GM21717 (cell line): ENCODE results near the gene CDHR2.

Source experiments
- ATAC-seq: cut with Tn5 transposase; IDR thresholded peaks from one replicate; pipeline ENCODE4 v1.9.1; 2021; ENCODE audit warnings: mild to moderate bottlenecking, moderate library complexity; ENCODE audit not compliant: unreplicated experiment

Gene CDHR2

DNA sequence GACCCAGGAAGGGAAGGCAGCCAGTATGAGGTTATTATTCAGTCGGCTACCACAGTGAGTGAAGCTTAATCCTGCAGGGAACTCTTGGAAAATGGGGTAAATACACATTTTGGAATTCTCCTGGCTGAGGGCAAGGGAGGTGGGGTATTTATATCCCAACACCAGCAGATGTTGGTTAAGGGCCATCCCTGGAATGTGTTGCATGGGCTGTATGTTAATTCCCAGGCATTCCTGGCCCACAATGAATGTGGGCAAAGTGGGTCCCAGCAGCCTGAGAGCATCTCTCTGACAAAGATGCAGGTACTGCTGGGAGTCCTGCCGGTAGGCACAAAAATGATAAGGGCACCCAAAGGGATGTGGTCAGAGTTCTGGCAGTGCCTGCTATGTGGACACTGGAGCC lies 63.7 kb downstream of the CDHR2 start:
- ATAC-seq = no peak

DNA sequence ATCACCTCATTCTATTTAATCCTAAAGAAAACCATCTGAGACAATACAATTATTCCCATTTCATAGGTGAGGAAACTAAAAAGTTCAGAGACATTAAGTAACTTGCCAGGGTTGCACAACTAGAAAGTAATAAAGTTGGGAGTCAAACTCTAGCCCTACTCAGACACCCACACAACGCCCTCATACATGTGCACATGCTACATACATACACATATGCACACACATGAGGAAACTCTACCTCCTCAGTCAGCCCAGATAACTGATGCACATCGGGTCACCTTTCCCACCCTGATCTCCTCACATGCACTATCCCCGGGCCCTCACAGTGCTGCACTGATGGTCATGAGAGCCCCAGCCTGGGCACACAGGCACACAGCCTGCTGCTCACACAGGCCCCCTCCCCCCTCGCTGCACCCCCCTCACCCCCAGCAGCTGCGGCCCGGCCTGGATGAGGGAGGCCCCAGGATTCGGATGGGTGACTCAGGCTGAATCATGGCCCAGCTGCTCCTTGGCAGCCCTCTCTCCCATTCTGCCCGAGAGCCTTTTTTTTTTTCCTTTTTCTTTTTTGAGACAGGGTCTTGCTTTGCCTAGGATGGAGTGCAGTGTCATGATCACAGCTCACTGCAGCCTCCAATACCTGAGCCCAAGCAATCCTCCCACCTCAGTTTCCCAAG lies 65.8 kb downstream of the CDHR2 start:
- no peak for ATAC-seq

DNA sequence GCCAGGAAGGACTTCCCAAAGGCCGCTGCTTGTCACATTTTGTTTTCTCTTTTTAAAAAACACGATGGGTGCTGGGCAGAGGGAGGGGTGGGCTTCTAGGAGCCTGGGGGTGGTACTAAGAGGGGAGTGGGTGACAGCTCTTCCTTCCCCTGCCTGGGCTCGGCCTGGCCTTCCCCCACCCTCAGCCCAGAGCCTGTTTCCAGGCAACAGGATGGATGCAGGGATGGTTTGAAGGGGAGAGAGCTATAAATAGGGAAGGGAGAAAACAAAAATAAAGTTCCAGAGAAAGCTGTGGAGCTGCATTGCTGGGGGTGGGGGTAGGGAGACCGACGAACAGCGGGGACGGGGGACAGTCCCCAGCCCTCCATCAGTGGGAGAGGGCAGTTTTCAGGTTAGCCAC lies 67.4 kb downstream of the CDHR2 start:
- ATAC-seq = no peak

DNA sequence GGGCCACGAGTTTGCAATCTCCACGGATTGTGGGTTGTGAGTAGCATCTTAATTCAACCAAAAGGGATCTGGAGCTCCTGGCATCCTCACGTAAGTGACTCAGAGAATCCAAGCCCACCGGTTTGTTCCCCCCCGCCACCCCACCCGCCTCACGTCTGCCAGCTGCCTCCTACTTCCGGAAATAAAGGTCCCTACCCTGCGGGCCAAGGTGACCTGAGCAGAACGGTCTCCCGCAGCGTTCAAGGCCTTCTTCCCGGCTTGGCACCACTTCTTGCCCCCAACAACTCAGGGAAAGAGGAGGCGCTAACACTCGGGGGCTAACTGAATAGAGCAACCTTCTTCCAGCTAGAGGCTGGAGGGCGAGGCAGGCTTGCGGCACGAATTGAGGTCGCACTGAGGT lies 69.6 kb downstream of the CDHR2 start:
- no peak for ATAC-seq

DNA sequence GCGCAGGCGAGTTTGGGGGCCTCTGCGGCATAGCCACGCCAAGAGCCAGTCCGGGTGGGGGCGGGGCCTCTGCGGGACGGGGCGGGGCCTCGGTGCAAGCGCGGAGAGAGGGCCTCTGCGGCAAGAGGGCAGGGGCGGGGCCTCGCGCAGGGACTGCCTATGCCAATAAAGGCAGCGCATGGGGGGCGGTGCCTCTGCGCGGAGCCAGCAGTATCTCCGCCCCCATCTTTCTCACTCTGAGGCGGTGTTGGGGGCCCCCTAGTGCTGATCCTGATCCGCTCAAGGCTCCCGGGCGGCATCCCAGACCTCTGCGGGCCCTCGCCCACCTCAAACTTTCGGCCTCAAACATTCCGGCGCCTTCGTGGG lies 70.0 kb downstream of the CDHR2 start:
- ATAC-seq = peak; percentile 65

DNA sequence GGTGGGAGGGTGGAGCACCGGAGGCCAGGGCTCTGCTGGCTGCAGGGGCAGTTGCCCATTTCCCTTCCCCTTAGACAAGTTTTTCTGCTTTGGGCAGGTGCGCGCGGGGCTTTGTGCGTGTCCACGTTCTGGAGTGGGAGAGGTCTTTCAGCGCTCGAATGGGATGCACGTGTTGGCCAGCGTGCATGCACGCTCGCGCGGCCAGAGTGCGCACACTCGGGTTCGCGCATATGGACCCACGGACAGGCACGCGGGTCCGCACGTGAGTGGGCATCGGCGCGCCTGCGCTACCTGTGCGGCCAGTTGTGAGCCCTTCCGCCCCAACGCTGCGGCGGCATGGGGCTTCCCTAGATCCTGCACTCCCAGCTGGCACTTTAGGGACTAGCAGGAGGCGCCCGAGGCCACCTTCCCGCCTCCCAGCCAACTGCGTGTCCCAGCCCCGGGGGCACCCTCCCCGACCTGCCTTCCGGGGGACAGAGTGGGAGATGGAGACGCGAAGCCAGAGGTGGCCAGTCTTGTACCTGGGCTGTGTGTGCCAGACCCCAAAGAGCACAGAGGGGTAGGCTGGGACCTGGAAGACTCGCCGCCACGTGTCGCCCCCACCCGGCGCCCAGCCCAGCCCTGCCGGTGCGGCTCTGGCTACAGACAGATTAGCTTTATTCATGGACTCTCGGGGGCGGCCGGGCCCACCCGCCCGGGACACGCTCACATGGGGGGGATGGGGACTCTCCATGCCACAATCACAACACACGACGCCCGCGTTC lies 70.6 kb downstream of the CDHR2 start:
- no peak for ATAC-seq

DNA sequence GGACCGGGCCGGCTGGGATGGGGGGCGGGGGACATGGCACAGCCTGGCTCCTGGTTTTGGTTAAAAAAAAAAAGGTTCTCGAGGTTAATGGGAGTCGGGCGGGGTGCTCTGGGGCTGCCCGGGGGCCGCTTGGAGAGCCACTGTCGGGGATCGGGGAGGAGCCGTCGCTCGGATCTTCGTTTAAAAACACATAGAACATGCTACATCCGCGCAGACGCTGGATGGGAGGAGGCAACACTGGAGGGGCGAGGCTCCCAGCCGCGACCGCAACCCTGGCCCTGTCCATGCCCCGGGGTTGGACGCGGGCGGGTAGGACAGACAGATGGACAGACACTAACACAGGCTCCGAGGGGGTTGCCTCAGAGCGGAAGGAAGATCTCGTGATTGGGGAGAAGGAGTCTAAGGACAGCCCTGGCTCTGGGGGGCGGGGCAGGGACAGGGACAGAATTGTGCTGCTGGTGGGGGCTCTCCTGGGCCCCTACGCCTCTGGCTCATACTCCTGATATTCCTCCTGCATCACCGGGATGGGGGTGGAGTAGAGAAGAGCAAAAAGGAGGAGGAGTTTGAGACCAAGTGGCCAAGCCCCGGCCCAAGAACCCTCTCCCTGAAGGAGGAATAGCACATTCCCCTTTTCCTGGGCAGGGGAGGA lies 71.3 kb downstream of the CDHR2 start:
- ATAC-seq = no peak

DNA sequence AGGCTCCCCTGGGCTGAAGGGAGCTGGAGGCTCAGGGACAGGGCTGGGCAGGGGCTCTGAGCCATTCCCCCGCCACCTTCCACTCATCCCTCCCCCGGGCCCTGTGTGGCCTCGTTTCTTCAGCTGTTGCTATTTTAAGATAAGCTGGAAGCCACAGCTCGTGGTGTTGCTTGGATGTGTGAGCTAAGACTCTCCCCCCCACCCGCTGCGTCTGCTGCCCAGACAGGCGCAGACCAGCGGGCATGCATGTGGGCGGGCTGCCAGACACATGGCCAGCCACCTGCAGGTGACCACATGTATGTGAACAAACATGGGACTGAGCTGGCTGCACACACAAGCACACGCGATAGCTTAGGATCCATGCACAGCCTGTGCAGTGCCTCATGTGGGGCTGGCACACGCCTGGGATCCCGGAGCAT lies 72.5 kb downstream of the CDHR2 start:
- no peak for ATAC-seq

DNA sequence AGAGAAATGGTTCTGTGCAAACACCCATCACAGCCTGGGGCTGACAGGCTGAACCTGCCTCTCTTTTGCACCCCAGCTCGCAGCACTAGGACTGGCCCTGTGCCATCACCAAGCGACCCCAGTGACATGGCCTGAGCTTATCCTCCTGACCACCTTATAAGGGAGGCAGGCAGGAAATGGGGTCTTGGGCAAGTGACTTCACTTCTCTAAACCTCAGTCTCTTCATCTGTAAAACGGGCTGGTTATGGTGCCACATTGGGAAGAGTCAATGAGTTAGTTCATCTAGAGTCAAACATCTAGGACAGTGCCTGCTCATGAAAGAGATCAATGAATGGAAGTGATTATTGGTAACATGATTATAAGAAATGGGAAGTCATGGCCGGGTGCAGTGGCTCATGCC lies 75.0 kb downstream of the CDHR2 start:
- ATAC-seq = no peak

DNA sequence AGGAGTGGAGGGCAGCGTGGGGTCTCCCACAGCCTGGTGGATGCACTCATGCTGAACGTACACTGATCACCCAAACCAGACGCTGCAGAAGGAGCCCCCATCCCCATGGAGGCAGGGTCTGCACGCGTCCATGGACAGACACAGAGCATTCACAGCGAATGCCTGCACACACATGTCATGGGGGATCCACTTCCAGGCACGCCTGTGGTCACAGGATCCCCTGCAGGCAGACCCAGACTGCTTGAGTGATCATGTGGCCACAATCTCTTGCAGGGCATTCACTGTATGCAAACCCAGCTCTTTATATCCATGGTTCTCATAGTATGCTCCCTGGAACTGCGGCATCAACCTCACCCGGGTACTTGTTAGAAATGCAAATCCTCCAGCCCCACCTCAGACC lies 75.8 kb downstream of the CDHR2 start:
- no peak for ATAC-seq

DNA sequence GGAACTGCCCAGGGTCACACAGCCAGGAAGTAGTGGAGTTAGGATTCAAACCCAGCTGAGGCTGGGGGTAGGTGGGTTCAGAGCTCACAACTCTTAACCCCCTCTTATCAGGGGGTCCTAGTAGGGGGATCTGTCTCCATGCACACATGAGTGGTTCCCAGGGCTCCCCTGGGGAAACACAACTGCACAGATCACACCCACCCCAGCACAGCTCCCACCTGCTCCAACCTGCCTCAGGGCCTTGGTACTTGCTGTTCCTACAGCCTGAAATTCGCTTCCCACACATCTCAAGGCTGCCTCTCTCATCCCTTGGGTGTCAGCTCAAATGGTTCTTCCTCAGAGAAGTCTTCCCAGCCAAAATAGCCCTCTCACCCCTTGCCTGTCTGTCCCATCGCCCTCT lies 76.4 kb downstream of the CDHR2 start:
- no peak for ATAC-seq

DNA sequence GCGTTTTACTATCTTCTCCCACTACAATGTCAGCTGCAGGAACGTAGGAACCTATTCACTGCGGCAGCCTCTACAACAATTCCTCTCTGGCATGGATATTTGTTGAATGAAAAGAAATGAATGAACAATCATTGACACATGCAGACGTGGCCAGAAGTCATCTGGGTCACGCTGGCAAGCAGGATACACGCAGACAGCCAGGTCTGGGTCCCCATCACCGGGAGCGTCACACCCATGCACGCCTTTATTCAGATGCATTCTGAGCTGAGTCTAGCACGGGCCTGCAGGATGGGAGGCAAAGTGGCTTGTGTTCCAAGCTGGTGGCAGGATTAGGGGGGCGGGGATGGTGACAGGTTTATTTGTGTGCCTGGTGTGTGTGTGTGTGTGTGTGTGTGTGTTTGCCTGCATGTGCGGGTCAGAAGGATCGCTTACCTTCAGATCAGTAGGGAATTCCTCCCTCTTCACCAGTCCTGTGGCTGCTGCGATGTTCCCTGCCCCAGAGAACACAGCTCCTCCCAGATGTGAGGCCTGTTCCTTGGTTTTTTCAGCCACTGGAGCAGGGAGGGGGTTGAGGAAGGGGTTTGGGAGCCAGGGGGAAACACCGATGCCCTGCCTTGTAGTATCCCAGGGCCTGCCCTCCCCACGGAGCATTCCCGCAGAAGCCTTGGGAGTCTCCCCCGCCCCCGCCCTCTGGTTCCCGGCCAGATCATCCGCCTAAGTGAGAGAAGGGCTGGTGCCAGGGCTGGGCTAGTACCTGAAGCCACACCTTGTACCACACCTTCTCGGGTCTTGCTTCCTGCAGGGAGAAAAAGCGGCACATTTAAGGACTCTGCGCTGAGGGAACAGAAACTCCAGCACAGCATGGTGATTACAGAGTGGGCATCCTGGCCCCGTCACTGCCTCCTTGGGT lies 77.1 kb downstream of the CDHR2 start:
- no peak for ATAC-seq

DNA sequence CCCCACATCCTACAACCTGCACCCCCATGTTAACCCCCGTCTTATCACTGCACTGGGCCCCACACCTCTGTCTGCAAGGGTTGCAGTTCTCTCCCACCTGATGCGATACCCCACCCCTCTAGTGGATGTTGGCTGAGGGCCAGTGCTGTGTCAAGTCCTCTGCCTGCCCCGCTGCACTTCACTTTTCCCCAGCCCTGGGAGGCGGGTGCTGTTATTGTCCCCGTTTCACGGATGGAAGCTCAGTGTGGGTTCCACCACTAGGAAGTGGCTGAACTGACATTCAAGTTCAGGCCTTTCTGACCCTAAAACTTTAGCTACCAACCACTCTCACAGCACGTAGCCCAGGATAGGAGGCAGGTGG lies 77.7 kb downstream of the CDHR2 start:
- ATAC-seq = no peak

DNA sequence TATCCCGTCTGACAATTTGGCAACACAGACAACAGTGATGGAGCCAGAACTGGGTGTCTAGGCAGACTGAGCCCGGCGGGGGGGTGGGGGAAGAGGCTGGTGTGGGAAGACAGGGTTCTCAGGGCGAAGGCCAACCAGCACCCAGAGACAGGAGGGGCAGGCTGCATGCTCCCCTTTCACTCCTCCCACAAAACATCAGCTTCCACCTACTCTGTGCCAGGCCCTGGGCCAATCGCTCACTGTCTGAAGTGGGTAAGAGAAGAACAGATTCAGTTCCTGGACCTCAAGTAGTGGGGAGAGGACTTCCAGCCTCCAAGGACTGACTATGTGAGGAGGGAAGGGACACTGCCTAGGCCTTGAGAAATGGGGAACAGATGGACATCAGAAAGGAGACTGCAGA lies 78.4 kb downstream of the CDHR2 start:
- ATAC-seq = no peak

DNA sequence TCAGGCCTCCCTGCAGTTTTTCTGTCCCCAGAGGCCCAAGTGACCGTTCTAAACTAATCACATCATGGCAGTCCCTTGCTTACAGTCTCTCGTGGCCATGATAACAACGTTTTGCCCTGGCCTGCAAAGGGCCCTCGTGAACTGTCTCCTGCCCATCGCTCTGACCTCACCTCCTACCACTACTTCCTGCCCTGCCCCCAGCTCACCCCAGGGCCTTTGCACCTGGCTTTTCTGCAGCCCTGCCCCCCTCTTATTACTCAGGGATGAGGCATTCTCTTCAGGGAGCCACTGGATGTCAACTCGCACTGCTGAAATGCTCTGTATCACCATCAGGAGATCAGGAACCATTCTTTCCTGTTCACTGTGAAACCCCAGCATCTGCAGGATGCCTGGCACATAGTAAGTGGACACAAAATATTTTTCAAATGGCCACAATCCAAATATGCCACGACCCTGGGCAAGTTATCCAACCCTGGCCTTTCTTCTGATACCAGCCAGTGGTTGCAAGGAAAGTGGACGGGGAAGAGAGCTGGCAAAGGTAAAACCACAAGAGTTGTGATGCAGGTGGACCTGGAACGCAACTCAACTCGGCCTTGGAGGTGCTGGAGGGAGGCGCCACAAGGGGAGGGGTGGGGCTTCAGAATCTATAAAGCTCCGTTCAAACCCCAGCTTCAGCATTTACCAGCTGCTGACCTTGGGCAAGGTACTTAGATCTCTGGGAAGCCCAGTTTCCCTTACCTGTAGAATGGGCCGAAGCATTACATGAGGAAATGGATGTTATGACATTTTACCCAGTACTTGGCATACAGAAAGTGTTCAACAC lies 79.5 kb downstream of the CDHR2 start:
- no peak for ATAC-seq

DNA sequence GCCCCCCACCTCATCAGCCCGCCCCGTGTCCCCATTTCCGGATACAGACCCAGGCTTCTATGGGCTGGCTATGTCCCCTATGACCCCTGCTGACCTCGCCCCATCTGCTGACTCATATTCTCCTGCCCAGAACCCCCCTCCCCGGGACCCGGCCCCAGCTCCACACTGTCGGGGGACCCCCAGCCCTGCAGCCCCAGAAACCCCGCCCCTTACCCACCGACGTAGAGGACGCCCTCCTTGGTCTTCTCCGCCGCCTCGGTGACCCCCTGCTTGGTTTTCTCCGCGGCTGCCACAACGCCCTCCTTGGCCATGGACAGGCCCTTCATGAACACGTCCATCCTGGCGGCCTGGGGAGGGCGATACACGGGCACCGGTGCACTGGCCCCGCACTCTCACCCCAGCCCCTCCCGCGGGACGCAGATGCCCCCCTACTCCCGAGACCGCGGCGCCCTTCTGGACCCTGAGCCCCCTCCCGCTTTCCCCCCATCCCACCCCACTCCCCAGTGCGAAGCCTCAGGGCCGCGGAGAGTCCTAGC lies 80.2 kb downstream of the CDHR2 start:
- ATAC-seq = no peak

DNA sequence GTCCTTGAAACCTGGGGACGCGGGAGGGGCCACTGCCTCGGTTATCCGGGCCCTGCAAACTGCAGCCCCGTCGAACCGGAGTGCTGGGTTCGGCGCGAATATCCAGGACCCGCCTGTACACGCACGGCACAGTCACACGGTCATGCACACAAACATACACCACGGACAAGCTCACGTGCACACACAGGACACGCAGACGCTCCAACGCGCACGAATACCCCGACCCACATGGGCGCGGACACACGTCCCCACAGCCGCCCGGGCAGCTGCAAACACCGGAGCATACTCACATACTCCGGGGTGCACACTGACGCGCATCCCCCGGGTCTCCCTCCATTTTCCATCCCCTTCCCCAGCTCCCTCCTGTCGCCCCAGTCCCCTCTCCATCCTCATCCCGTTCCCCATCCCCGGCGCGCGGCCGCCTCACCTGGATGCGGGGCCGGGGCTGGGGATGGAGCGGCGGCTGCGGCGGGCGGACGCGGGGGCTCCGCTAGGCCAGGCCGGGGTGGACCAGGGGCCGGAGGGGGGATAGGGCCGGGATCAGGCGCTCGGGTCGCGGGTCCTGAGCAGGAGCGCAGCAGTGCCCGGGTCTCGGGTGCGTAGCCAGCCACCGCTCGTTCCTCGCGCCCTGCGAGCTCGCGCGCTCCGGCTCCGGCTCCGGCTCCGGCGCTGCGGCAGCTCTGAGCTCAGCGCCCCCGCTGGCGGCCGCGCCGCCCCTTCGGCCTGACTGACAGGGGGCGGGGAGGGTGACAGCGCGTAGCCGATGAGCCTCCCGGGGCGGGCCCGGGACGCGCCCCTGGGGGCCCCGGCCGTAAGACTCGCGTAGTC lies 80.9 kb downstream of the CDHR2 start, which contains the start of the genes EIF4E1B and SNCB:
Gene EIF4E1B (plus strand): TSS at position 823 of the 828 bp plus-strand sequence. CDS start 12,113 bp downstream, outside the sequence.
Gene SNCB (minus strand): TSS at position 682 of the 828 bp plus-strand sequence. CDS start 880 bp downstream, outside the sequence.
- ATAC-seq = no peak

DNA sequence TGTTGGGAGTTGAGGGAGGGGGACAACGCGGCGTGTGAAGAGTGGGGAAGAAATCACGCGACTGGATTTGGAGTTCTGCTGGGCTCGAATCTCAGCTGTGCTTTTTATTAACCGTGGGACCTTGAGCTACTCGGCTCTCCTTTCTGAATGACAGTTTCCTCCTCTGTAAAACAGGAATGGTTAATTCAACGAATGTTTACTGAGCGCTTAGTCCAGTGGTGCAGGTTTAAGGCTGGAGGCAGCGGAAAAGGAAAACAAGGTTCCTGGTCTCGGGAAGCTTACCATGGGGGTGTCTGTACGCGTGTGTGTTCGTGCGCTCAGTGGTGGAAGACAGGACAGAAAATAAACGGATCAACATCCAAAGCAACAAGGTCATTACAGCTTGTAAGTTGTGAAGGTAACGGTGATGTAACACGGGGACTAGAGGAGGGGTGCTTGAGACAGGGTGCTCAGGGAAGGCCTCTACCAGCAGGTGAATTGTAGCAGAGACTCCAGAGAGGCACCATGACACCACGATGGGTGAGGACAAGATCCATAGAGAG lies 81.6 kb downstream of the CDHR2 start:
- ATAC-seq = no peak
